Hepatocyte (in vitro differentiated cells): ENCODE data around the gene KTI12.

Source experiments
- EZH2phosphoT487 ChIP-seq: fragments of 200-600 bp; sonication (generic); IDR thresholded peaks from one replicate; pipeline ENCODE4 v1.6.1; 2018; ENCODE audit warnings: antibody characterized with exemption, mild to moderate bottlenecking, low read depth, moderate library complexity; ENCODE audit not compliant: unreplicated experiment, severe bottlenecking
- TF ChIP-seq, protein P1 (sequence below): fragments of 200-600 bp; sonication (generic); IDR thresholded peaks from 2 replicates; pipeline ENCODE4 v1.5.1; 2016; ENCODE audit warnings: antibody characterized with exemption, mild to moderate bottlenecking; ENCODE audit not compliant: poor library complexity

DNA sequence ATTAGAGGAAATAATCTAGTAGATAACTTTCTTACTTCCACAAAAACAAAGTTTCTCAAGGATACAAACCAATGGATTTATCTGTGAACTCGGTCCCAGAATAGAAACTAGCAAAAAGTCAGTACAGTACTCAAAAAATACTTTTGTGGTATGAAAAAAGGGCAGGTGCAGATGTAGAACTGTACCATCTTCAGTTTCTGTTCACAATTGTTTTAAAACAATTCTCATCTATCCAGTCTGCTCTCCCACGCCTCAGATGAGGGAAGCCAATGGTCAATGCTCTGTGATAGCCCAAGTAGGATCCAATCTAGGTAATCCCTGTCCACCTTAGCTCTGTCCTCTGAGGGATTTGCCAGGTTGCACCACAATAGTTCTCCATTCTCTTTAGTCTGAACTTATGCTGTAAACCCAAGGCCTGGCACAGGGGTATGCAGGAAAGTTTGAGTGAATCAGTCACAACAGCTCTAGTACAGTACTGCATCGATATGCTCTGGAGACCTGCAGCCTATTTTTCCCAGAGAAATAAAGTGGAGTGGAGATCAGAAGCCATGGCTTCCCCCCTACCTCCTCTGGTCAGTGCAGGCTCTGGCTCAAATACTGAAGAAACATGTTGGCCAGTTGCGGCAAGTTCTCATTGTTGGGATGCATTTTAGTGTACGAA is 1.4 kb downstream of the KTI12 start:
- TF ChIP-seq EZH2phosphoT487: no peak
- TF ChIP-seq, protein P1, sequence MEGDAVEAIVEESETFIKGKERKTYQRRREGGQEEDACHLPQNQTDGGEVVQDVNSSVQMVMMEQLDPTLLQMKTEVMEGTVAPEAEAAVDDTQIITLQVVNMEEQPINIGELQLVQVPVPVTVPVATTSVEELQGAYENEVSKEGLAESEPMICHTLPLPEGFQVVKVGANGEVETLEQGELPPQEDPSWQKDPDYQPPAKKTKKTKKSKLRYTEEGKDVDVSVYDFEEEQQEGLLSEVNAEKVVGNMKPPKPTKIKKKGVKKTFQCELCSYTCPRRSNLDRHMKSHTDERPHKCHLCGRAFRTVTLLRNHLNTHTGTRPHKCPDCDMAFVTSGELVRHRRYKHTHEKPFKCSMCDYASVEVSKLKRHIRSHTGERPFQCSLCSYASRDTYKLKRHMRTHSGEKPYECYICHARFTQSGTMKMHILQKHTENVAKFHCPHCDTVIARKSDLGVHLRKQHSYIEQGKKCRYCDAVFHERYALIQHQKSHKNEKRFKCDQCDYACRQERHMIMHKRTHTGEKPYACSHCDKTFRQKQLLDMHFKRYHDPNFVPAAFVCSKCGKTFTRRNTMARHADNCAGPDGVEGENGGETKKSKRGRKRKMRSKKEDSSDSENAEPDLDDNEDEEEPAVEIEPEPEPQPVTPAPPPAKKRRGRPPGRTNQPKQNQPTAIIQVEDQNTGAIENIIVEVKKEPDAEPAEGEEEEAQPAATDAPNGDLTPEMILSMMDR: no peak
